A549 (cell line): ENCODE data around the gene SH3RF2.

ENCODE experiments used
- CEBPB ChIP-seq, 2 experiments: fragments of >200 bp in 1 of 2; sonication (Bioruptor Twin) in 1 of 2; formaldehyde crosslinking in 1 of 2; IDR thresholded peaks; 2 replicates each; pipeline ENCODE4 v1.6.1; 2012 to 2016
- CTCF ChIP-seq: fragments of >200 bp; sonication (Bioruptor Twin); formaldehyde crosslinking; IDR thresholded peaks from 3 replicates; pipeline ENCODE4 v1.5.1; 2016

GRCh38 chr5:145918397-145918796, 18.0 kb upstream of the SH3RF2 start:
- TF ChIP-seq CEBPB (IDR thresholded peaks at IDR 0.05) = no peak
- no peak for TF ChIP-seq CTCF
